Small intestine (tissue), 7 donors: ENCODE results near the gene NKAIN2. TPM values are rescaled to one million over a fixed set of nuclear protein-coding genes. Genes with fewer than 3 reads are reported as not detected.

Experiments
- DNase-seq, 2 donors: peaks; one replicate each; pipeline versions ENCODE4 v3.0.0 to v3.0.0-alpha.2; 2013
- FAIRE-seq: peaks from 2 replicates; lab custom pipeline; 2012; peaks lifted over from hg19 to GRCh38; lab: Jason Lieb, UNC
- H3K27ac ChIP-seq, 3 donors: one replicate each; pipeline ENCODE4 v1.5.1; 2013; ENCODE audit warnings: low read length in 2 of 3, mild to moderate bottlenecking in 2 of 3, control low read depth in 1 of 3, inconsistent platforms in 1 of 3, low read depth in 1 of 3, moderate library complexity in 1 of 3
- H3K27me3 ChIP-seq, 3 donors: one replicate each; pipeline ENCODE4 v1.6.1; 2013; ENCODE audit warnings: low read length in 3 of 3, inconsistent platforms in 1 of 3; ENCODE audit not compliant: control insufficient read depth in 3 of 3, insufficient read depth in 3 of 3
- H3K36me3 ChIP-seq, 3 donors: one replicate each; pipeline ENCODE4 v1.6.1; 2013; ENCODE audit warnings: low read length in 3 of 3, inconsistent platforms in 1 of 3, low read depth in 1 of 3, mild to moderate bottlenecking in 1 of 3, moderate library complexity in 1 of 3; ENCODE audit not compliant: control insufficient read depth in 3 of 3, insufficient read depth in 2 of 3
- H3K4me1 ChIP-seq, 3 donors: one replicate each; pipeline ENCODE4 v1.6.1; 2013; ENCODE audit warnings: low read length in 2 of 3, inconsistent platforms in 1 of 3, low read depth in 1 of 3, mild to moderate bottlenecking in 1 of 3, moderate library complexity in 1 of 3; ENCODE audit not compliant: control insufficient read depth in 3 of 3, insufficient read depth in 2 of 3
- H3K4me3 ChIP-seq, 3 donors: one replicate each; pipeline ENCODE4 v1.5.1; 2013; ENCODE audit warnings: low read length in 3 of 3, control low read depth in 1 of 3, inconsistent platforms in 1 of 3, low read depth in 1 of 3, mild to moderate bottlenecking in 1 of 3, moderate library complexity in 1 of 3
- H3K9me3 ChIP-seq, 2 donors: one replicate each; pipeline ENCODE4 v1.6.1; 2013; ENCODE audit warnings: low read depth in 1 of 2, low read length in 1 of 2; ENCODE audit not compliant: control insufficient read depth in 2 of 2, insufficient read depth in 1 of 2
- WGBS, 3 donors: extraction: QIAGEN DNeasy Blood & Tissue Kit; methylation state at CpG; one replicate each; pipeline ENCODE4 v1.1.7; 2013; 5-methylcytosine and 5-hydroxymethylcytosine counted together
- polyA plus RNA-seq, 4 donors: library from polyadenylated mRNA; stranded (reverse) in 3 of 4; unstranded in 1 of 4; fragments of 200-250 nt in 3 of 4; fragments of 120-200 nt in 1 of 4; gene quantifications; one replicate each; pipeline versions ENCODE4 v1.2.1 to v1.2.3, GENCODE V29; 2013
- donor health status: healthy with polysubstance abuse.
- donor health status: control.
- donor health status: control.
- donor health status: Bipolar disorder and iron deficiency.
- donor health status: healthy.

NKAIN2 gene
- polyA plus RNA-seq, 4 donors = 0.16 to 1.4 (median 0.19) TPM; not detected in 1

GRCh38 chr6:124066946-124067552 is 263.4 kb downstream of the NKAIN2 start:
- H3K4me1 ChIP-seq = no peaks in the 10 kb centered on the region
- H3K27me3 ChIP-seq = no peaks in the 10 kb centered on the region
- H3K27ac ChIP-seq = no peak overlapping the region
- no peaks in the 10 kb centered on the region for H3K9me3 ChIP-seq
- 67 to 75% (median 68%) methylated on average over 6 of the region's 6 CpGs for WGBS, 3 donors
- H3K4me3 ChIP-seq = no peak overlapping the region
- FAIRE-seq (no peak), DNase-seq (no peak)
- no peaks in the 10 kb centered on the region for H3K36me3 ChIP-seq

- H3K27me3 ChIP-seq = no peaks in the 10 kb centered on the region
- H3K27ac ChIP-seq = no peak overlapping the region
- FAIRE-seq (no peak), DNase-seq (no peak)
- H3K4me3 ChIP-seq = no peak overlapping the region
- WGBS, 3 donors = 50 to 73% (median 62%) methylated on average over 5 of the region's 5 CpGs
- H3K4me1 ChIP-seq = no peaks in the 10 kb centered on the region
- no peaks in the 10 kb centered on the region for H3K9me3 ChIP-seq
- no peaks in the 10 kb centered on the region for H3K36me3 ChIP-seq
These were observed 265.7 kb downstream of the NKAIN2 start for GRCh38 chr6:124069230-124069950.

GRCh38 chr6:124073021-124073420 is 269.4 kb downstream of the NKAIN2 start:
- no peak overlapping the region for H3K4me3 ChIP-seq
- WGBS, 3 donors = 47 to 64% (median 55%) methylated on average over 6 of the region's 6 CpGs
- no peak for FAIRE-seq

GRCh38 chr6:124073820-124074587 is 270.3 kb downstream of the NKAIN2 start:
- FAIRE-seq (no peak), DNase-seq (no peak)
- no peaks in the 10 kb centered on the region for H3K4me1 ChIP-seq
- H3K4me3 ChIP-seq = no peak overlapping the region
- no peaks in the 10 kb centered on the region for H3K27me3 ChIP-seq
- no peaks in the 10 kb centered on the region for H3K36me3 ChIP-seq
- WGBS, 3 donors = 66 to 75% (median 68%) methylated on average over 6 of the region's 6 CpGs
- no peak overlapping the region for H3K27ac ChIP-seq
- H3K9me3 ChIP-seq = no peaks in the 10 kb centered on the region

More at GRCh38 chr6:124073021-124073420, 269.4 kb downstream of the NKAIN2 start:
- Histone ChIP-seq H3K4me1 (no peaks in the 10 kb centered on the region), H3K9me3 (no peaks in the 10 kb centered on the region), H3K27ac (no peak overlapping the region), H3K36me3 (no peaks in the 10 kb centered on the region), H3K27me3 (no peaks in the 10 kb centered on the region)
- no peak for DNase-seq

GRCh38 chr6:124074606-124075005 is 270.9 kb downstream of the NKAIN2 start:
- H3K27me3 ChIP-seq = no peaks in the 10 kb centered on the region
- no peak overlapping the region for H3K4me3 ChIP-seq
- H3K4me1 ChIP-seq = no peaks in the 10 kb centered on the region
- no peak overlapping the region for H3K27ac ChIP-seq
- no peak for FAIRE-seq
- H3K9me3 ChIP-seq = no peaks in the 10 kb centered on the region
- no peaks in the 10 kb centered on the region for H3K36me3 ChIP-seq
- 77 to 84% (median 80%) methylated on average over 5 of the region's 5 CpGs for WGBS, 3 donors
- DNase-seq = no peak

- Histone ChIP-seq H3K4me1 (no peaks in the 10 kb centered on the region), H3K27ac (no peak overlapping the region), H3K4me3 (no peak overlapping the region), H3K36me3 (no peaks in the 10 kb centered on the region), H3K9me3 (no peaks in the 10 kb centered on the region), H3K27me3 (no peaks in the 10 kb centered on the region)
- no peak for DNase-seq
- FAIRE-seq = no peak
- WGBS, 3 donors = 33 to 51% (median 49%) methylated on average over 5 of the region's 5 CpGs
These were observed 272.8 kb downstream of the NKAIN2 start for GRCh38 chr6:124076336-124077048.

GRCh38 chr6:124078169-124078568 is 274.5 kb downstream of the NKAIN2 start:
- Histone ChIP-seq H3K36me3 (no peaks in the 10 kb centered on the region), H3K4me3 (no peak overlapping the region), H3K27ac (no peak overlapping the region), H3K9me3 (no peaks in the 10 kb centered on the region), H3K4me1 (no peaks in the 10 kb centered on the region), H3K27me3 (no peaks in the 10 kb centered on the region)
- DNase-seq (no peak), FAIRE-seq (no peak)

- FAIRE-seq (no peak), DNase-seq (no peak)
- Histone ChIP-seq H3K4me3 (no peak overlapping the region), H3K36me3 (no peaks in the 10 kb centered on the region), H3K27ac (no peak overlapping the region), H3K9me3 (no peaks in the 10 kb centered on the region), H3K27me3 (no peaks in the 10 kb centered on the region), H3K4me1 (no peaks in the 10 kb centered on the region)
- WGBS, 3 donors = 13 to 32% (median 19%) methylated on average over 1 of the region's 1 CpG
These were observed 276.8 kb downstream of the NKAIN2 start for GRCh38 chr6:124080483-124080882.
